Lower leg skin (tissue), 4 donors: ENCODE results near the gene IQCK. TPM values are rescaled to one million over a fixed set of nuclear protein-coding genes. Genes with fewer than 3 reads are reported as not detected.

ENCODE experiments used
- DNase-seq, 2 donors: peaks; one replicate each; pipeline ENCODE4 v3.0.0-alpha.2; 2019; ENCODE audit warnings: low spot score in 2 of 2
- H3K4me3 ChIP-seq: fragments of 200-600 bp; sonication (generic); 2 replicates; pipeline ENCODE4 v1.5.1; 2017; ENCODE audit warnings: mild to moderate bottlenecking, low read depth; ENCODE audit not compliant: poor library complexity, severe bottlenecking
- POLR2A ChIP-seq, 2 donors: fragments of 450-650 bp; IDR thresholded peaks; one replicate each; pipeline ENCODE4 v1.6.1; 2016 to 2017; ENCODE audit warnings: antibody characterized with exemption in 2 of 2, mild to moderate bottlenecking in 1 of 2, moderate library complexity in 1 of 2
- WGBS, 2 donors: methylation state at CpG; one replicate each; pipeline ENCODE4 v1.1.5; 2018; 5-methylcytosine and 5-hydroxymethylcytosine counted together
- intact Hi-C: fragments of 100-400 bp; cut with DNase I; formaldehyde crosslinking; loops from one replicate; pipeline ENCODE4 v1.15.0; 2023; ENCODE audit warnings: low total_unique reads
- total RNA-seq, 4 donors: library from RNA; depleted of rRNA; stranded (reverse); fragments of >200 nt; gene quantifications; one replicate each; pipeline ENCODE4 v1.1.0, GENCODE V29; 2016
- TF ChIP-seq, protein P1 (sequence below), 3 donors: fragments of 450-650 bp; IDR thresholded peaks; one replicate each; pipeline ENCODE4 v1.5.1; 2016; ENCODE audit warnings: antibody characterized with exemption in 3 of 3, mild to moderate bottlenecking in 3 of 3, moderate library complexity in 2 of 3

Gene IQCK
- total RNA-seq, 4 donors from 2014 or later: 6.9 to 20.7 (median 10.9) TPM

DNA sequence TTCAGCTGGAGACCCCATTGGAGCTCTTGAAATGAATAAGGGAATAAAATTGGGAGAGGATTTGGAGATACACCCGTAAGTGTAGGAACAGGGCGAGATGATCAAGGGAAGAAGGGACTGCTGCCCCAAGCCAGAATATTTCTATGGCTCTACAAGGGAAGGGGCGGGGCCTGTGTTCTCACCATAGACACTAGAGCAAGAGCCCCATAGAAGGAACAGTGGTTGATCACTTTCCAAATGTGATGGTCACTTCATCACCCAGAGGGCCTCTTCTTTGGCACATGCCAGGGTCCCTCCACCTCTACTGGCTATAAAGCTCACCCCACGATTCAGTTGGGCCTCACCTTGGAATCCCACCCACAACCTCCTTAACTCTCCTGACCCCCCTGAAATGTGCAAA is 141.5 kb downstream of the IQCK start:
- DNase-seq: no peak
- WGBS, 2 donors: 91 to 93% methylated on average over 4 of the region's 4 CpGs
- H3K4me3 ChIP-seq: no peak overlapping the region
- intact Hi-C loops: no loop called here
- TF ChIP-seq, protein P1, sequence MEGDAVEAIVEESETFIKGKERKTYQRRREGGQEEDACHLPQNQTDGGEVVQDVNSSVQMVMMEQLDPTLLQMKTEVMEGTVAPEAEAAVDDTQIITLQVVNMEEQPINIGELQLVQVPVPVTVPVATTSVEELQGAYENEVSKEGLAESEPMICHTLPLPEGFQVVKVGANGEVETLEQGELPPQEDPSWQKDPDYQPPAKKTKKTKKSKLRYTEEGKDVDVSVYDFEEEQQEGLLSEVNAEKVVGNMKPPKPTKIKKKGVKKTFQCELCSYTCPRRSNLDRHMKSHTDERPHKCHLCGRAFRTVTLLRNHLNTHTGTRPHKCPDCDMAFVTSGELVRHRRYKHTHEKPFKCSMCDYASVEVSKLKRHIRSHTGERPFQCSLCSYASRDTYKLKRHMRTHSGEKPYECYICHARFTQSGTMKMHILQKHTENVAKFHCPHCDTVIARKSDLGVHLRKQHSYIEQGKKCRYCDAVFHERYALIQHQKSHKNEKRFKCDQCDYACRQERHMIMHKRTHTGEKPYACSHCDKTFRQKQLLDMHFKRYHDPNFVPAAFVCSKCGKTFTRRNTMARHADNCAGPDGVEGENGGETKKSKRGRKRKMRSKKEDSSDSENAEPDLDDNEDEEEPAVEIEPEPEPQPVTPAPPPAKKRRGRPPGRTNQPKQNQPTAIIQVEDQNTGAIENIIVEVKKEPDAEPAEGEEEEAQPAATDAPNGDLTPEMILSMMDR (IDR thresholded peaks at IDR 0.05): no peak
- no peak for TF ChIP-seq POLR2A (IDR thresholded peaks at IDR 0.05)

DNA sequence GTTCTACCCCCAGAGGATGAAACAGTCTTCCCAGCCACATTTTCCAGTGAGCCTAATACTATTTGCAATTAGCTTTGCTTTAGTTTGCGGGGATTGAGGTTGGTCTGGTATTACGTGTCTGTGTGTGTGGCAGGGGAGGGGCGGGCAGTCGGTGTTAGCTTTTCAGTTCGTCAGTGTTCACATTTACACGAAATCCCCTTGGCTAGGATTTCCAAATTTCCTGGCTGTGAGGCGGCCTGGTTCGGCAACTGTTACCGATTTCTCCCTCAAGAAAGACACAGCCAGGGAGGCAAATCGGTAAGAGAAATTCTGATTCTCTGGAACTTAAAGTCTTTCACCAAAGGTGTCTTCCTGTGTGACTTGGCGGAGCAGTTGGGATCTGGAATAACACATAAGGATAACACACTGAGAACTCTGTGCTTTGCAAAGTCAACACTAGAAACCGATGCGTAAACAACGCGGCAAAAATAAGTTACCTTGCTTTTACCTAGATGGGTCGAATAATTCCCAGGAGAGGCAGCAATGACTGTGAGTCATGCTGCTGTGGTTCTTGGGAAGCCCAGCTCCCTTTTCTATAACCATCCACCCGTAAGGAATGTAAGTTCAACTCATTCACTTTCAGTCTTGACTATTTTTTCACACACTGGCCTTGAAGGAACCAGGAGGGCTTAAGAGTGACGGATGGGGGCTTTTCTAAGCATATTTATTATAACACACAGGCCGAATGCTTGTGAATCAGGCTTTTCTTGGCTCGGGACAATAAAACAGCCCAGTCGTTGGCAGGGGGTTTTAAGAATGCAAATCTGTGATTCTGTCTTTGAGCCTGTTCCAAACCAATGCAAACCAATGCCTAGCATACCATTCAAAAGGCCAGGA is 142.3 kb downstream of the IQCK start:
- intact Hi-C loops: no loop called here
- TF ChIP-seq, protein P1 (IDR thresholded peaks at IDR 0.05): no peak
- TF ChIP-seq POLR2A (IDR thresholded peaks at IDR 0.05): no peak
- 67 to 70% methylated on average over 21 of the region's 21 CpGs for WGBS, 2 donors
- no peak for DNase-seq
- H3K4me3 ChIP-seq: no peak overlapping the region

DNA sequence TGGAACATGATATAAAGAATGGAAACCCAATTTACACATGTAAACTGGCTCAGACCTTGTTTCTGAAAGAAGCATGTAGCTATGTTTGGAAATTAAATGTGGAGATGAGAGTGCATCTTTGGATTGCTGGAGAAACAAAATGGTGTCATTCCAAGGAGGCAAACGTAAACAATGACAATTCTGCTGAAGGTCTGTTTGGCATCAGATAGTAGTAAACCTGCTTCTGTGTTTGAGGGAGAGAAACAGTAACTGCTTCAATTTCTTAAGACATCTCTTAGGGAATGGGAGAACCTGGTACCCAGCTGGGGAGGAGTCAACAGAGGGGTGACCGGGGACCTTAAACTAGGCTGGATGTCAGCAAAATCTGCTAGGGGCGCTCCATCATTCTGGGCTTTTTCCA is 143.1 kb downstream of the IQCK start:
- intact Hi-C loops: no loop called here
- no peak overlapping the region for H3K4me3 ChIP-seq
- 75 to 90% methylated on average over 3 of the region's 3 CpGs for WGBS, 2 donors
- TF ChIP-seq POLR2A (IDR thresholded peaks at IDR 0.05): no peak
- DNase-seq: no peak

DNA sequence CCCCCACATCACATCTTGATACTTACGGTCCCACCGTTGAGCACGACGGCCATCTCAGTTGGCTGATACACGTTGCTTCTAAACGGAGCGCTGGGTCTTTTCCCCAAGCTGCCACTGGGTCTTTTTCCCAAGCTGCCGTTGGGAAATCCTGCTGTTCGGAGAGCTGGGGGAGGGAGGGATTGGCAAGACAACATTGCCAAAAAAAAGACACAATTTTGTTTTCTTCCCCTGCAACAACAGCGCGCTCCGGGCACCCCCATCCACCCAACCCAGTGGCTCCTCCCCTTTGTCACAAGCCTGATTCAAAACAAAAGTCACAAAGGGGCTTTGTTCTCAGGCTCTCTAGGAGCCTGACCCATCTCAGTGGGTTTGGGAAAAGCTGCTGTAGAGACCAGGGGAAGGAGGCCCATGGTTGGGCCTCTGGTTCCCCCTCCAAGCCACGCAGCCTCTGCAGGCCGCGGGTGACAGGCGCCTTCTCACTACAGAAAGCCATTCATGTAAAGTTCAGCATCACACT is 143.8 kb downstream of the IQCK start:
- 61 to 65% methylated on average over 16 of the region's 16 CpGs for WGBS, 2 donors
- intact Hi-C loops: no loop called here

DNA sequence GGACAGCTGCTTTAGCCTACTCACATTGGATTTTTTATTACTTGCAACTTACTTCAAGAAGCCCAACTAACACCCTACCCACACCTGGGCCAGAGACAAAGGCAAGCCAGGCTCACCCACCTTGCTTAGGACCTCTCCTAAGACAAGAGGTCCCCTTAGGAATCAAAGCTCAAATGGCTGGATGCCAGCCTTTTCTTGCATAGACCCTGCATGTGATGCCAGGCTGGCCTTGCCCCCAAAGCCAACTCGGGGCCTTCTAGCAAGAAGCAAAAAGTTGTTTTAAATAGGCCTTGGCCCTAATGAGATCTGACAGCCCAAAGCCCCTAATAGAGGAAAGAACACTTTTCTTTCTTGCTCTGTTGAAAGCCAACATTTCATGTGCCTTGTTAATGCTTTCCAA is 145.9 kb downstream of the IQCK start:
- WGBS, 2 donors: 83 to 95% methylated on average over 1 of the region's 1 CpG
- DNase-seq: no peak

More for the DNA sequence above, 143.8 kb downstream of the IQCK start:
- no peak for TF ChIP-seq POLR2A (IDR thresholded peaks at IDR 0.05)
- TF ChIP-seq, protein P1 (IDR thresholded peaks at IDR 0.05): no peak
- H3K4me3 ChIP-seq: no peak overlapping the region
- DNase-seq: no peak

DNA sequence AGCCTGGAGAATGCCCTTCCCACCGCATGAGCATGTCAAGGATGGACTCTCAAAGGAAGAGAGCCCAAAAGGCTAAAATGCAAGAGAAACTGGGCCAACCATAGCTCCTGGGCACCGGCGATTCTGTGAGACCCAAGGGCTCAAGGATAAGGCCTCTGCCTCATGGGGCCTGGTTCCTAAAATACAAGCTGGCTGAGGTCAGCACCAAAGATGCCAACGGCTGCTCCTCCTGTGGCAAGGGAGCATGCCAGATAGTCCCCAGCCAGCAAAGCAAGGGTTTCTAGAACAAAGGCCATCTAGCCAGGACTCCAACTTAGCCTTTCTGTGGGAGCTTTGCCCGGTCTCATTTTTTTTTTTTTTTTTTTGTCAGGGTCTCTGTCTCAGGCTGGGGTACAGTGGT is 146.5 kb downstream of the IQCK start:
- H3K4me3 ChIP-seq: no peak overlapping the region
- WGBS, 2 donors: 86% methylated on average over 5 of the region's 5 CpGs
- TF ChIP-seq, protein P1 (IDR thresholded peaks at IDR 0.05): no peak
- TF ChIP-seq POLR2A (IDR thresholded peaks at IDR 0.05): no peak
- intact Hi-C loops: no loop called here
- DNase-seq: no peak

More for the DNA sequence above, 145.9 kb downstream of the IQCK start:
- intact Hi-C loops: no loop called here
- no peak for TF ChIP-seq POLR2A (IDR thresholded peaks at IDR 0.05)
- TF ChIP-seq, protein P1 (IDR thresholded peaks at IDR 0.05): no peak
- no peak overlapping the region for H3K4me3 ChIP-seq
